Activated CD4-positive, alpha-beta memory T cell treated with anti-CD3 and anti-CD28 coated beads, Interleukin-2, amount 10 ng/mL, durations not matched to agents 7 days and 5 days (primary cell): ENCODE measurements around the gene MALAT1. TPM values are rescaled to one million over a fixed set of nuclear protein-coding genes. Genes with fewer than 3 reads are reported as not detected.

Experiments used
- CTCF ChIA-PET: fragments of 350-600 bp; sonication (Branson Sonifier 250); formaldehyde crosslinking; loops from one replicate; lab custom pipeline; 2021; ENCODE audit warnings: antibody characterized with exemption, inconsistent platforms; lab: Charles Lee
- POLR2A ChIA-PET: fragments of 350-600 bp; sonication (Branson Sonifier 250); formaldehyde crosslinking; loops from one replicate; lab custom pipeline; 2021; ENCODE audit warnings: antibody characterized with exemption; lab: Charles Lee
- DNase-seq: peaks from one replicate; pipeline ENCODE4 v3.0.0-alpha.2; 2020
- H3K27ac Mint-ChIP-seq: one replicate; pipeline ENCODE4 v1.8.0; 2021; ENCODE audit warnings: mild to moderate bottlenecking, mixed read lengths
- H3K27me3 Mint-ChIP-seq: one replicate; pipeline ENCODE4 v1.8.0; 2021; ENCODE audit warnings: mixed read lengths
- H3K36me3 Mint-ChIP-seq: one replicate; pipeline ENCODE4 v1.8.0; 2021; ENCODE audit warnings: low read depth, mixed read lengths
- H3K4me1 Mint-ChIP-seq: one replicate; pipeline ENCODE4 v1.8.0; 2021; ENCODE audit warnings: mixed read lengths
- H3K4me3 Mint-ChIP-seq: one replicate; pipeline ENCODE4 v1.8.0; 2021; ENCODE audit warnings: mild to moderate bottlenecking, mixed read lengths
- H3K9me3 Mint-ChIP-seq: one replicate; pipeline ENCODE4 v1.8.0; 2021; ENCODE audit warnings: mixed read lengths
- total RNA-seq, 2 experiments: library from RNA; stranded (reverse); gene quantifications; one replicate each; pipeline ENCODE4 v1.2.3, GENCODE V29; 2021

Gene MALAT1
- total RNA-seq, 2 experiments from 2014 or later, result 7,674 to 7,759 TPM

DNA sequence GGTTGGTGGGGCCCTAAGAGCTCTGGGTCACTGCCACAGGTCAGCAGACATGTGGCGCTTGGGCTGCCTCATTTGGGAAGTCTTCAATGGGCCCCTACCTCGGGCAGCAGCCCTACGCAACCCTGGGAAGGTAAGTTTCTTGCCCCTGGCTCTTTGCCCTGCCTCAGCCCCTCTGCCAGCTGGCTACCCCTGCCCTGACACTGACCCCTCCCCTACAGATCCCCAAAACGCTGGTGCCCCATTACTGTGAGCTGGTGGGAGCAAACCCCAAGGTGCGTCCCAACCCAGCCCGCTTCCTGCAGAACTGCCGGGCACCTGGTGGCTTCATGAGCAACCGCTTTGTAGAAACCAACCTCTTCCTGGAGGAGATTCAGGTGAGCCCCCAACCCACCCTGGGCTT lies 27.9 kb downstream of the MALAT1 start:
- ChIA-PET CTCF (interaction anchor here (1.0 to 1.6 kb wide), 3 partner anchors 13 to 167 kb away, joined by 3 to 8 read pairs (median 3); no protein-coding TSS in a partner anchor), POLR2A (interaction anchor here (0.7 to 4.5 kb wide), 6 partner anchors 14 to 140 kb away, joined by 3 to 35 read pairs (median 16); partner anchors contain the start of genes FRMD8, MALAT1 and NEAT1)
- peak overlapping the region; percentile 21 for H3K27ac Mint-ChIP-seq
- H3K9me3 Mint-ChIP-seq, result no peaks in the 10 kb centered on the region
- no peaks in the 10 kb centered on the region for H3K27me3 Mint-ChIP-seq
- DNase-seq, result no peak
- H3K4me3 Mint-ChIP-seq, result peak overlapping the region; percentile 80
- H3K36me3 Mint-ChIP-seq, result peaks cover 38% of the 10 kb centered on the region
- H3K4me1 Mint-ChIP-seq, result peaks cover 57% of the 10 kb centered on the region

- peaks cover 38% of the 10 kb centered on the region for H3K4me1 Mint-ChIP-seq
- H3K9me3 Mint-ChIP-seq, result no peaks in the 10 kb centered on the region
These were observed 30.0 kb downstream of the MALAT1 start for GRCh38 chr11:65528819-65529350.

GRCh38 chr11:65529475-65530156 lies 30.8 kb downstream of the MALAT1 start:
- H3K4me1 Mint-ChIP-seq, result peaks cover 31% of the 10 kb centered on the region
- H3K36me3 Mint-ChIP-seq, result peaks cover 47% of the 10 kb centered on the region
- DNase-seq, result no peak
- ChIA-PET CTCF (interaction anchor here (0.6 to 3.1 kb wide), 2 partner anchors 11 to 59 kb away, joined by 3 to 17 read pairs; no protein-coding TSS in a partner anchor), POLR2A (interaction anchor here (0.9 to 1.6 kb wide), 5 partner anchors 12 to 112 kb away, joined by 3 to 9 read pairs (median 3); partner anchors contain the start of gene ZNRD2)
- no peaks in the 10 kb centered on the region for H3K9me3 Mint-ChIP-seq
- no peak overlapping the region for H3K4me3 Mint-ChIP-seq
- H3K27ac Mint-ChIP-seq, result peak overlapping the region; percentile 66
- no peaks in the 10 kb centered on the region for H3K27me3 Mint-ChIP-seq

More at GRCh38 chr11:65528819-65529350, 30.0 kb downstream of the MALAT1 start:
- H3K36me3 Mint-ChIP-seq, result peaks cover 44% of the 10 kb centered on the region
- no peak for DNase-seq
- CTCF ChIA-PET, result interaction anchor here (3.1 kb wide), 1 partner anchor 11 kb away, joined by 17 read pairs; no protein-coding TSS in a partner anchor
- no peak overlapping the region for H3K27ac Mint-ChIP-seq
- POLR2A ChIA-PET, result interaction anchor here (0.9 to 1.6 kb wide), 4 partner anchors 12 to 102 kb away, joined by 3 to 9 read pairs (median 4); partner anchors contain the start of gene ZNRD2
- no peak overlapping the region for H3K4me3 Mint-ChIP-seq
- no peaks in the 10 kb centered on the region for H3K27me3 Mint-ChIP-seq

DNA sequence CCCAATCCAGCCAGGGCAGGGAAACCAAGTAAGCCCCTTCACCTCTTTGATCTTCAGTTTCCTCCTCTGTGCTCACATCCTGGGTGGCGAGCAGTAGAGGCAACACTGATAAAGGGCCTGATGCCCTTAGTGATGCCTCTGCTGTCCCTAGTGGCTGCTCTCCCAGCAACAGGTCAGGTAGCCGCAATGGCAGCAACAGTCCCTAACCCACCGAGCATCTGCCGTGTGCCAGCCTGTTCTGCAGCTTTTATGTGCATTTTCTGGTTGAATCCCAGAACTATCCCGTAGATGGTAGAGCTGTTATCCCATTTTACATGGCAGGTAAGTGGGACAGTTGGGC lies 31.3 kb downstream of the MALAT1 start:
- DNase-seq, result no peak
- H3K27ac Mint-ChIP-seq, result peak overlapping the region; percentile 66
- POLR2A ChIA-PET, result interaction anchor here (1.0 to 1.3 kb wide), 2 partner anchors 111 to 112 kb away, joined by 3 read pairs; no protein-coding TSS in a partner anchor
- no peak overlapping the region for H3K4me3 Mint-ChIP-seq
- H3K27me3 Mint-ChIP-seq, result no peaks in the 10 kb centered on the region
- CTCF ChIA-PET, result interaction anchor here (3.1 kb wide), 1 partner anchor 10 kb away, joined by 17 read pairs; no protein-coding TSS in a partner anchor
- H3K4me1 Mint-ChIP-seq, result peaks cover 31% of the 10 kb centered on the region
- peaks cover 50% of the 10 kb centered on the region for H3K36me3 Mint-ChIP-seq
- no peaks in the 10 kb centered on the region for H3K9me3 Mint-ChIP-seq

GRCh38 chr11:65532388-65533064 lies 33.7 kb downstream of the MALAT1 start:
- Mint-ChIP-seq H3K4me1 (peaks cover 14% of the 10 kb centered on the region), H3K27me3 (no peaks in the 10 kb centered on the region), H3K36me3 (peaks cover 46% of the 10 kb centered on the region), H3K4me3 (no peak overlapping the region), H3K27ac (no peak overlapping the region), H3K9me3 (no peaks in the 10 kb centered on the region)
- CTCF ChIA-PET, result interaction anchor here (0.7 to 1.2 kb wide), 3 partner anchors 18 to 55 kb away, joined by 3 read pairs; no protein-coding TSS in a partner anchor
- no peak for DNase-seq
- POLR2A ChIA-PET, result interaction anchor here (2.2 kb wide), 1 partner anchor 8 kb away, joined by 5 read pairs; the partner anchor contains the start of gene SCYL1

DNA sequence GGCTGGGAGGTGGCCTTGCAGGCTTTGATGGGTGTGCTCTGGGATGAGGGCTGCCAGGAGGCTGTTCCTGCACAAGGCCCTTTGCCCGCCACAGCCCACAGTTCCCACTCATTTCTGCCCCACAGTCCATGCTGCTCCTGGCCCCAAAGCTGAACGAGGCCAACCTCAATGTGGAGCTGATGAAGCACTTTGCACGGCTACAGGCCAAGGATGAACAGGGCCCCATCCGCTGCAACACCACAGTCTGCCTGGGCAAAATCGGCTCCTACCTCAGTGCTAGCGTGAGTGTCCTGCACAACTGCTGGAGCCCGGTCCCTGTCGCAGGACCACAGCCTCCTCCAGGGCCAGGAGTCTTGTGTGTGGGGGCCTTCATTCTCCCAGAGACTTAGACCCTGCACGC lies 36.3 kb downstream of the MALAT1 start:
- no peak for DNase-seq
- Mint-ChIP-seq H3K27me3 (no peaks in the 10 kb centered on the region), H3K4me1 (peaks cover 6% of the 10 kb centered on the region), H3K9me3 (no peaks in the 10 kb centered on the region), H3K36me3 (peaks cover 38% of the 10 kb centered on the region), H3K27ac (no peak overlapping the region), H3K4me3 (no peak overlapping the region)
- ChIA-PET CTCF (no interaction called here), POLR2A (interaction anchor here (1.0 kb wide), 1 partner anchor 9 kb away, joined by 3 read pairs; no protein-coding TSS in a partner anchor)

GRCh38 chr11:65536412-65537295 lies 37.8 kb downstream of the MALAT1 start:
- Mint-ChIP-seq H3K27ac (no peak overlapping the region), H3K9me3 (no peaks in the 10 kb centered on the region)
- POLR2A ChIA-PET, result interaction anchor here (1.2 to 1.6 kb wide), 4 partner anchors 9 to 118 kb away, joined by 3 to 6 read pairs (median 4); partner anchors contain the start of gene SCYL1

GRCh38 chr11:65537296-65537597 lies 38.4 kb downstream of the MALAT1 start:
- no peak overlapping the region for H3K27ac Mint-ChIP-seq
- H3K27me3 Mint-ChIP-seq, result no peaks in the 10 kb centered on the region
- ChIA-PET CTCF (interaction anchor here (1.1 kb wide), 1 partner anchor 50 kb away, joined by 3 read pairs; no protein-coding TSS in a partner anchor), POLR2A (interaction anchor here (1.2 to 1.6 kb wide), 3 partner anchors 8 to 118 kb away, joined by 4 to 6 read pairs (median 4); partner anchors contain the start of gene SCYL1)
- peaks cover 22% of the 10 kb centered on the region for H3K36me3 Mint-ChIP-seq
- DNase-seq, result no peak
- H3K9me3 Mint-ChIP-seq, result no peaks in the 10 kb centered on the region
- H3K4me3 Mint-ChIP-seq, result no peak overlapping the region
- peaks cover 16% of the 10 kb centered on the region for H3K4me1 Mint-ChIP-seq

More at GRCh38 chr11:65536412-65537295, 37.8 kb downstream of the MALAT1 start:
- Mint-ChIP-seq H3K36me3 (peaks cover 25% of the 10 kb centered on the region), H3K27me3 (no peaks in the 10 kb centered on the region), H3K4me1 (peaks cover 13% of the 10 kb centered on the region), H3K4me3 (no peak overlapping the region)
- CTCF ChIA-PET, result interaction anchor here (1.1 kb wide), 1 partner anchor 51 kb away, joined by 3 read pairs; no protein-coding TSS in a partner anchor
- DNase-seq, result no peak

DNA sequence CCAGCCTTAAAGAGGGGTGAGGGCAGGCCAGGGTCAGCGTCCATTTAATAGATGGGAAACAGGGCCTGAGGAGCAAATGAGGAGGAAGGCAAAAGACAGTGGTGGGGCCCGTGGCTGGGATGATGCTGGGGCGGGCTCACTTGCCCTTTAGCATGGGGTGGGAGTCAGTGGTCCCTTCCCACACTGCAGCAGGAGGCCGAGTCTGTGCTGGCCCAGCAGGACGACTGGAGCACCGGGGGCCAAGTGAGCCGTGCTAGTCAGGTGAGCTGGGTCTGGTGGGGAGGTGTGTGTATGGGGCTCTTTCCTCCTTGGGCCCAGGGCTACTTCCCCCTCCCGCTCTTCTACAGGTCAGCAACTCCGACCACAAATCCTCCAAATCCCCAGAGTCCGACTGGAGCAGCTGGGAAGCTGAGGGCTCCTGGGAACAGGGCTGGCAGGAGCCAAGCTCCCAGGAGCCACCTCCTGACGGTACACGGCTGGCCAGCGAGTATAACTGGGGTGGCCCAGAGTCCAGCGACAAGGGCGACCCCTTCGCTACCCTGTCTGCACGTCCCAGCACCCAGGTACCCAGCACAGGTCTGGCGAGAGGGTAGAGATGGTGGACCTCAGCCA lies 38.9 kb downstream of the MALAT1 start:
- no peaks in the 10 kb centered on the region for H3K27me3 Mint-ChIP-seq
- ChIA-PET POLR2A (interaction anchor here (1.0 to 1.6 kb wide), 3 partner anchors 8 to 49 kb away, joined by 3 to 6 read pairs (median 4); partner anchors contain the start of gene SCYL1), CTCF (interaction anchor here (1.5 kb wide), 1 partner anchor 14 kb away, joined by 3 read pairs; no protein-coding TSS in a partner anchor)
- H3K9me3 Mint-ChIP-seq, result no peaks in the 10 kb centered on the region
- H3K4me1 Mint-ChIP-seq, result peaks cover 18% of the 10 kb centered on the region
- no peak for DNase-seq
- peaks cover 20% of the 10 kb centered on the region for H3K36me3 Mint-ChIP-seq
- H3K4me3 Mint-ChIP-seq, result no peak overlapping the region
- no peak overlapping the region for H3K27ac Mint-ChIP-seq

- DNase-seq, result no peak
- H3K36me3 Mint-ChIP-seq, result peaks cover 21% of the 10 kb centered on the region
- CTCF ChIA-PET, result interaction anchor here (1.1 to 1.5 kb wide), 2 partner anchors 13 to 34 kb away, joined by 3 read pairs; partner anchors contain the start of gene FAM89B
- no peaks in the 10 kb centered on the region for H3K27me3 Mint-ChIP-seq
- H3K9me3 Mint-ChIP-seq, result no peaks in the 10 kb centered on the region
- POLR2A ChIA-PET, result interaction anchor here (0.6 to 1.2 kb wide), 3 partner anchors 13 to 48 kb away, joined by 3 to 6 read pairs (median 3); partner anchors contain the start of gene SCYL1
- H3K4me3 Mint-ChIP-seq, result no peak overlapping the region
- H3K27ac Mint-ChIP-seq, result no peak overlapping the region
- peaks cover 19% of the 10 kb centered on the region for H3K4me1 Mint-ChIP-seq
These were observed 39.5 kb downstream of the MALAT1 start for GRCh38 chr11:65538232-65538914.
